Measurements from ENCODE around the gene OR2C1. TPM values are rescaled to one million over a fixed set of nuclear protein-coding genes. Genes with fewer than 3 reads are reported as not detected.

OR2C1 gene
- polyA plus RNA-seq, 1 donor from 2014 or later, result not detected

- peaks cover 17% of the 10 kb centered on the region for H3K36me3 ChIP-seq (ENCODE audit: insufficient read depth, low read length)
- peak overlapping the region; percentile 30 for H2AFZ ChIP-seq (ENCODE audit: low read depth, low read length)
- H3K9ac ChIP-seq (ENCODE audit: low read length), result peak overlapping the region; percentile 70
- no peaks in the 10 kb centered on the region for H3K9me2 ChIP-seq (ENCODE audit: insufficient read depth, low read length)
- H4K20me1 ChIP-seq (ENCODE audit: insufficient read depth), result no peaks in the 10 kb centered on the region
- no peaks in the 10 kb centered on the region for H3F3A ChIP-seq (ENCODE audit: insufficient read depth, low read length, poor library complexity, severe bottlenecking)
- TF ChIP-seq SMC3 (conservative IDR thresholded peaks at IDR 0.05; ENCODE audit: poor library complexity), result no peak
- no peak for TF ChIP-seq TAF1 (IDR thresholded peaks at IDR 0.05; ENCODE audit: low read depth)
- no peak for TF ChIP-seq MXI1 (conservative IDR thresholded peaks at IDR 0.05; ENCODE audit: poor library complexity, severe bottlenecking)
- no peak for TF ChIP-seq RAD21 (conservative IDR thresholded peaks at IDR 0.05)
- no peak for TF ChIP-seq POLR2AphosphoS5 (IDR thresholded peaks at IDR 0.05)
- TF ChIP-seq EP300 (conservative IDR thresholded peaks at IDR 0.05; ENCODE audit: poor library complexity, severe bottlenecking), result no peak
- no peak for TF ChIP-seq REST (IDR thresholded peaks at IDR 0.05; ENCODE audit: borderline replicate concordance)
- TF ChIP-seq, protein P1, sequence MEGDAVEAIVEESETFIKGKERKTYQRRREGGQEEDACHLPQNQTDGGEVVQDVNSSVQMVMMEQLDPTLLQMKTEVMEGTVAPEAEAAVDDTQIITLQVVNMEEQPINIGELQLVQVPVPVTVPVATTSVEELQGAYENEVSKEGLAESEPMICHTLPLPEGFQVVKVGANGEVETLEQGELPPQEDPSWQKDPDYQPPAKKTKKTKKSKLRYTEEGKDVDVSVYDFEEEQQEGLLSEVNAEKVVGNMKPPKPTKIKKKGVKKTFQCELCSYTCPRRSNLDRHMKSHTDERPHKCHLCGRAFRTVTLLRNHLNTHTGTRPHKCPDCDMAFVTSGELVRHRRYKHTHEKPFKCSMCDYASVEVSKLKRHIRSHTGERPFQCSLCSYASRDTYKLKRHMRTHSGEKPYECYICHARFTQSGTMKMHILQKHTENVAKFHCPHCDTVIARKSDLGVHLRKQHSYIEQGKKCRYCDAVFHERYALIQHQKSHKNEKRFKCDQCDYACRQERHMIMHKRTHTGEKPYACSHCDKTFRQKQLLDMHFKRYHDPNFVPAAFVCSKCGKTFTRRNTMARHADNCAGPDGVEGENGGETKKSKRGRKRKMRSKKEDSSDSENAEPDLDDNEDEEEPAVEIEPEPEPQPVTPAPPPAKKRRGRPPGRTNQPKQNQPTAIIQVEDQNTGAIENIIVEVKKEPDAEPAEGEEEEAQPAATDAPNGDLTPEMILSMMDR (IDR thresholded peaks at IDR 0.05; ENCODE audit: poor library complexity, severe bottlenecking), result no peak
- no peak for TF ChIP-seq EZH2 (IDR thresholded peaks at IDR 0.05; ENCODE audit: borderline replicate concordance, insufficient read depth, low read length, poor library complexity, severe bottlenecking)
- peak overlapping the region; percentile 87 for H3K4me3 ChIP-seq (ENCODE audit: low read length)
- peaks cover 22% of the 10 kb centered on the region for H3K79me2 ChIP-seq (replicated peaks; ENCODE audit: insufficient read depth, low read length)
- H3K9me3 ChIP-seq (ENCODE audit: low read length), result no peaks in the 10 kb centered on the region
- peak overlapping the region; percentile 55 for H3K27ac ChIP-seq (ENCODE audit: low read length)
- H3K27me3 ChIP-seq (ENCODE audit: insufficient read depth, low read depth, low read length), result no peaks in the 10 kb centered on the region
- peak overlapping the region; percentile 87 for H3K4me2 ChIP-seq (ENCODE audit: low read length)
These were observed 46.2 kb downstream of the OR2C1 start for GRCh38 chr16:3401719-3402397.

Other genes starting within 250 kb of the OR2C1 start
- 30.0 and 39.4 TPM in 2 replicates for gene ZNF205, start 243.3 kb upstream of the OR2C1 start, polyA plus RNA-seq
- 5.1 and 9.8 TPM in 2 replicates for gene ZNF213, start 220.9 kb upstream of the OR2C1 start, polyA plus RNA-seq
- gene OR1F1, start 167.7 kb upstream of the OR2C1 start, polyA plus RNA-seq, result 2.5 and 2.7 TPM in 2 replicates
- 20.8 and 23.0 TPM in 2 replicates for gene ZNF200, start 120.7 kb upstream of the OR2C1 start, polyA plus RNA-seq
- not detected in 2 replicates for gene MEFV, start 99.3 kb upstream of the OR2C1 start, polyA plus RNA-seq
- gene ZNF263, start 72.4 kb upstream of the OR2C1 start, polyA plus RNA-seq, result 65.4 and 88.4 TPM in 2 replicates
- 21.7 and 25.2 TPM in 2 replicates for gene TIGD7, start 50.5 kb upstream of the OR2C1 start, polyA plus RNA-seq
- gene ZNF75A, start 50.4 kb upstream of the OR2C1 start, polyA plus RNA-seq, result 58.3 and 76.0 TPM in 2 replicates
- gene ZSCAN32, start 45.1 kb downstream of the OR2C1 start, polyA plus RNA-seq, result 22.0 and 28.4 TPM in 2 replicates
- gene ZNF174, start 45.3 kb downstream of the OR2C1 start, polyA plus RNA-seq, result 13.0 and 14.8 TPM in 2 replicates
- gene ZNF597, start 87.6 kb downstream of the OR2C1 start, polyA plus RNA-seq, result 1.8 and 2.0 TPM in 2 replicates
- 15.1 and 32.0 TPM in 2 replicates for gene NAA60, start 87.8 kb downstream of the OR2C1 start, polyA plus RNA-seq
- gene C16orf90, start 139.6 kb downstream of the OR2C1 start, polyA plus RNA-seq, result not detected in 2 replicates
- gene CLUAP1, start 145.1 kb downstream of the OR2C1 start, polyA plus RNA-seq, result 40.8 and 46.6 TPM in 2 replicates
- 0.30 and 0.57 TPM in 2 replicates for gene NLRC3, start 221.5 kb downstream of the OR2C1 start, polyA plus RNA-seq